Measurements from ENCODE around the gene HTRA3. TPM values are rescaled to one million over a fixed set of nuclear protein-coding genes. Genes with fewer than 3 reads are reported as not detected.

Gene HTRA3
- total RNA-seq, 2 donors from 2014 or later = 52.6 to 55.5 TPM

DNA sequence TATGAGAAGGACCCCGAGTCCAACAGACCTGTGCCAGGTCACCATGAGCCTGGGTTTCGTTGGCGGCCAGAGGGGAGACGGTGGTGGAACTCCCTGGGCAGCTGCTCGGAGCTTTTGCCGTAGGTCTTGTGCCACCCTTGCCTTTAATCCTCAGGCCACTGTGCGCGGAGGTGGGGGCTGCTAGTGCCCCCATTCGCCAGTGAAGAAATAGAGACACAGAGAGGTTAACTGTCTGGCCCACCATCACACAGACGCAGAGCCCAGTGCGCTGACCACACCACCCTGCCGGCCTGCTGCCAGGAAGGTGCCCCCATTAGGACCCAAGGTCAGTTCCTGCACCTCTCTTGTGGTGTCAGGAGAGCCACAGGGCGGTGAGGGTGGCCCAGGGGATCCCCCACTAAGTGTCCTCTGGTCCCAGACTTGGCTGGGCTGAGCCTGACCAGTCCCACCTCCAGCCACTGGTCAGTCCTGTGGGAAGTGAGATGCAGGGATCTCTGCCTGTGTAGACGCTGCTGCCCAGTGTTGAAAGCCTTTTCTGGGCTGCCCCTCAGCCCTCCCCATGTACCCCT is 28.3 kb upstream of the HTRA3 start:
- Histone ChIP-seq H3K9me3 (no peaks in the 10 kb centered on the region), H3K36me3 (no peaks in the 10 kb centered on the region), H3K4me1 (ENCODE audit: control insufficient read depth in 1 of 2, low read depth in 2 of 2) (peaks cover 3 to 11% of the 10 kb centered on the region in 2 donors), H3K27ac (no peak overlapping the region), H3K4me3 (no peak overlapping the region), H3K27me3 (replicated peaks; ENCODE audit: insufficient read depth) (no peaks in the 10 kb centered on the region)
- DNase-seq (ENCODE audit: low spot score) (no peak), ATAC-seq (ENCODE audit: insufficient number of reproducible peaks, low FRiP score, low read depth) (no peak)
- TF ChIP-seq, protein P1, sequence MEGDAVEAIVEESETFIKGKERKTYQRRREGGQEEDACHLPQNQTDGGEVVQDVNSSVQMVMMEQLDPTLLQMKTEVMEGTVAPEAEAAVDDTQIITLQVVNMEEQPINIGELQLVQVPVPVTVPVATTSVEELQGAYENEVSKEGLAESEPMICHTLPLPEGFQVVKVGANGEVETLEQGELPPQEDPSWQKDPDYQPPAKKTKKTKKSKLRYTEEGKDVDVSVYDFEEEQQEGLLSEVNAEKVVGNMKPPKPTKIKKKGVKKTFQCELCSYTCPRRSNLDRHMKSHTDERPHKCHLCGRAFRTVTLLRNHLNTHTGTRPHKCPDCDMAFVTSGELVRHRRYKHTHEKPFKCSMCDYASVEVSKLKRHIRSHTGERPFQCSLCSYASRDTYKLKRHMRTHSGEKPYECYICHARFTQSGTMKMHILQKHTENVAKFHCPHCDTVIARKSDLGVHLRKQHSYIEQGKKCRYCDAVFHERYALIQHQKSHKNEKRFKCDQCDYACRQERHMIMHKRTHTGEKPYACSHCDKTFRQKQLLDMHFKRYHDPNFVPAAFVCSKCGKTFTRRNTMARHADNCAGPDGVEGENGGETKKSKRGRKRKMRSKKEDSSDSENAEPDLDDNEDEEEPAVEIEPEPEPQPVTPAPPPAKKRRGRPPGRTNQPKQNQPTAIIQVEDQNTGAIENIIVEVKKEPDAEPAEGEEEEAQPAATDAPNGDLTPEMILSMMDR (IDR thresholded peaks at IDR 0.05) = no peak

DNA sequence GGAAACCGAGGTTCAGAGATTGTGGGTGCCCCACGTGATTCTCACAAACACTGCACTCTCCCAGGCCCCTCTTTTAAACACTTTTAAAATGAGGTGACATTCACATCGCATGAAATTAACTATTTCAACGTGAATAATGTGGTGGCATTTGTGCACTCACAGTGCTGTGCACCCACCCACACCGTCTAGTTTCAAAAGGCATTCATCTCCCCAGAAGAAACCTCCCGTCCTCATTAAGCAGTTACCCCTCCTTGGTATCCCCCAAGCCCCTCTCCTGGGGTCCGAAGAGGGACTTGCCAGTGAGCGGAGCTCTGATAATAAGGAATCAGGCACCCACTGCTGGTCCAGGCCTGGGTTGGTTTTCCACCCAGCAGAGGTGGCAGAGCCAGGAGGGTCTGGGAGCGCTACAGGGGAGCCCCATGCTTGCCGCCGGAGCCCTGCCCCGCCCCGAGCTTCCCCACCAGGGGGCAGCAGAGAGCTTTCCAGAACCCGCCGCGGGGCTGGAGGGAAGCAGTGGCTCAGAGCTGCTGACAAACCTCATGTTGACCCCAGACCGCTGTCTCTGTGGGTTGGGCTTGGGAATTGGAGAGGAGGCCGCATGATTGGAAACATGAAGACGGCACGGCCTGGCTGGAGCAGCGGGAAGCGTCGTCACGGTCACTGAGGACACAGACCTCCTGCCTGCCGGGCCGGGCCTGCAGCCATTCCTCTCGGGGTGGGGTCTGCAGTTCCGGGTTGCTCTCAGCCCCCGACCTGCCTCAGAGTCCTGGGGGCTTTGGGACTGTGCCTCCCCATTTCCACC is 27.5 kb upstream of the HTRA3 start:
- Histone ChIP-seq H3K4me3 (peak overlapping the region; percentile 24), H3K27ac (no peak overlapping the region)
- TF ChIP-seq, protein P1 (IDR thresholded peaks at IDR 0.05) = peak; percentile 99

DNA sequence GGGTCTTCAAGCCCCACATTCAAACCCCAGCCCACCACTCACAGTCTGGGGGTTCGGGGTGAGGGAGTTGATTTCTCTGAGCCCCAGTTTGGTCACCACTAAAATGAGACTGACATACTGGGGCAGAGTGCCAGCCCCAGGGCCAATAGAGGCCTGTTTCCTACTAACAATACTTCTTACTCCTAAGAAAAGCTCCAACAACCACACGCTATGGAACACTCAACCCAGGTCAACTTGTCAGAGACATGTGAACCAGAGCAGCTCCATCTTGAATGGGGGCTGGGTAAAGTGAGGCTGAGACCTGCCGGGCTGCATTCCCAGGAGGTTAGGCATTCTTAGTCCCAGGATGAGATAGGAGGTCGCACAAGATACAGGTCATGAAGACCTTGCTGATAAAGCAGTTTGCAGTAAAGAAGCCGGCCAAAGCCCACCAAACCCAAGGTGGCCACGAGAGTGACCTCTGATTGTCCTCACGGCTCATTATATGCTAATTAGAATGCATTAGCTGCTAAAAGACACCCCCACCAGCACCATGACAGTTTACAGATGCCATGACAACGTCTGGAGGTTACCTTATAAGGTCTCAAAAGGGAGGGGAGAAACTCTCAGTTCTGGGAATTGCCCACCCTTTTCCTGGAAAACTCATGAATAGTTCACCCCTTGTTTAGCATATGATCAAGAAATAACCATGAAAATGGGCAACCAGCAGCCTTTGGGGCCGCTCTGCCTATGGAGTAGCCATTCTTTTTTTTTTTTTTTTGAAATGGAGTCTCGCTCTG is 26.6 kb upstream of the HTRA3 start:
- Histone ChIP-seq H3K36me3 (no peaks in the 10 kb centered on the region), H3K4me1 (ENCODE audit: control insufficient read depth in 1 of 2, low read depth in 2 of 2) (peaks cover 3 to 11% of the 10 kb centered on the region in 2 donors), H3K4me3 (no peak overlapping the region), H3K27ac (no peak overlapping the region), H3K27me3 (replicated peaks; ENCODE audit: insufficient read depth) (no peaks in the 10 kb centered on the region), H3K9me3 (no peaks in the 10 kb centered on the region)
- TF ChIP-seq, protein P1 (IDR thresholded peaks at IDR 0.05) = no peak
- ATAC-seq (ENCODE audit: insufficient number of reproducible peaks, low FRiP score, low read depth) = no peak
- no peak for DNase-seq (ENCODE audit: low spot score)

More for the DNA sequence above, 27.5 kb upstream of the HTRA3 start:
- peak; percentile 63 for DNase-seq (ENCODE audit: low spot score)
- no peaks in the 10 kb centered on the region for H3K9me3 ChIP-seq
- H3K4me1 ChIP-seq (ENCODE audit: control insufficient read depth in 1 of 2, low read depth in 2 of 2) = peaks cover 3 to 11% of the 10 kb centered on the region in 2 donors
- H3K27me3 ChIP-seq (replicated peaks; ENCODE audit: insufficient read depth) = no peaks in the 10 kb centered on the region
- peak; percentile 73 for ATAC-seq (ENCODE audit: insufficient number of reproducible peaks, low FRiP score, low read depth)
- no peaks in the 10 kb centered on the region for H3K36me3 ChIP-seq

DNA sequence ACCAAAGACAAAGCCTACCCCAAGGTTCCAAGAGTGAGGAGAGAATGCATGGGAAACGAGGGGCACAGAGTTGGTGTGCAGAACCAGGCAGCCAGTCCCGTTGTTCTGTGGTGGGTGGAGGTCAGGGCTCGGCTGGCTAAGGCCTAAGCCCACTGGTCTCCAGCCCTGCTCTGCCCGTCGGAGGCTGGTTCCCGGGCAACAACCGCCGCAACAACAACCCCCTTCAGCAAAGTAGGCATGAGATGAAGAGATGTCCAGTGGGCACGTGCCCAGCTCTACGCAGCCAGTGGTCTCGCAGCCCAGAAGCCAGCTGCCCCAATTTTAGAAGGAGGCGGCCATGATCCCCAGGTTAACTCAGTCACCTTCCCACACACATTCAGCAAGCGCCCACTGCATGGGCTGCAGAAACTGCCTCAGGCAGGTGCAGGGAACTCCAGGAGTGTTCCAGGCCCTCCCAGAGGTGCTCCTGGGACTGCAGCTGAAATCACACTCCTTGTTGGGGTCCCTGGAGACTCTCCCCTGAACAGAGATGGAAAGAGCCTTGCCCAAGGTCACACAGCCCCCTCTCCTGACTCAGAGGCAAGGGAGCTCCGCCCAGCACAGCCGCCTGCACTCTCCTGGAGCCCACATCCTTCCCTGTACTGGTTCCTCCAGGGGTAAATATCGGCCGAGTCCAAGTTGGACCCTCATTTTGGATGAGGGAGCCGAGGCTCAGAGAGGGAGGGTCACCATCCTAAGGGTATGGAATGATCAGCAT is 25.4 kb upstream of the HTRA3 start:
- no peak for DNase-seq (ENCODE audit: low spot score)
- no peak overlapping the region for H3K4me3 ChIP-seq
- H3K36me3 ChIP-seq = no peaks in the 10 kb centered on the region
- ATAC-seq (ENCODE audit: insufficient number of reproducible peaks, low FRiP score, low read depth) = no peak
- H3K4me1 ChIP-seq (ENCODE audit: control insufficient read depth in 1 of 2, low read depth in 2 of 2) = peaks cover 3 to 11% of the 10 kb centered on the region in 2 donors
- TF ChIP-seq, protein P1 (IDR thresholded peaks at IDR 0.05) = no peak
- no peak overlapping the region for H3K27ac ChIP-seq
- H3K9me3 ChIP-seq = no peaks in the 10 kb centered on the region
- H3K27me3 ChIP-seq (replicated peaks; ENCODE audit: insufficient read depth) = no peaks in the 10 kb centered on the region

All from thoracic aorta (tissue), 2 donors.